Epithelial cell of alveolus of lung (primary cell): ENCODE results near the gene P2RX6. TPM values are rescaled to one million over a fixed set of nuclear protein-coding genes. Genes with fewer than 3 reads are reported as not detected.

Experiments
- total RNA-seq: library from RNA; depleted of rRNA; stranded (reverse); fragments of >200 nt; gene quantifications from 2 replicates; pipeline ENCODE4 v1.2.1, GENCODE V29; 2015

The P2RX6 gene
- total RNA-seq: under 0.01 and 2.1 TPM in 2 replicates

GRCh38 chr22:21014726-21015465 lies at the start of gene P2RX6:
P2RX6 (plus strand) TSS chr22:21015165; CDS start chr22:21015175, 10 bp downstream.

GRCh38 chr22:20966883-20967696 lies 47.9 kb upstream of the P2RX6 start, which contains the start of gene AIFM3:
AIFM3 (plus strand) TSS chr22:20967255; CDS start chr22:20967945, 690 bp downstream.

GRCh38 chr22:20981787-20982562 lies 33.0 kb upstream of the P2RX6 start, which contains the start of gene LZTR1:
LZTR1 (plus strand) TSS chr22:20982297; CDS start chr22:20982372, 75 bp downstream.

GRCh38 chr22:21001601-21002325 lies 13.2 kb upstream of the P2RX6 start, which contains the start of gene THAP7:
THAP7 (minus strand) TSS chr22:21002118; CDS start chr22:21001911, 207 bp downstream.

GRCh38 chr22:21032037-21032867 lies 17.3 kb downstream of the P2RX6 start, which contains the start of gene SLC7A4:
SLC7A4 (minus strand) TSS chr22:21032561; CDS start chr22:21031812, 749 bp downstream.

GRCh38 chr22:21045585-21046294 lies 30.8 kb downstream of the P2RX6 start, which contains the start of gene LRRC74B:
LRRC74B (plus strand) TSS chr22:21045946; CDS start chr22:21045987, 41 bp downstream.

Other genes starting within 250 kb of the P2RX6 start
- gene SERPIND1, start 241.1 kb upstream of the P2RX6 start, total RNA-seq: not detected in 2 replicates
- gene PI4KA, start 156.4 kb upstream of the P2RX6 start, total RNA-seq: 24.5 and 35.2 TPM in 2 replicates
- 11.5 and 18.0 TPM in 2 replicates for gene SNAP29, start 156.2 kb upstream of the P2RX6 start, total RNA-seq
- gene CRKL, start 97.8 kb upstream of the P2RX6 start, total RNA-seq: 38.0 and 43.7 TPM in 2 replicates
- gene AIFM3, start 47.9 kb upstream of the P2RX6 start, total RNA-seq: 0.13 and 0.80 TPM in 2 replicates
- gene LZTR1, start 32.9 kb upstream of the P2RX6 start, total RNA-seq: 27.3 and 50.3 TPM in 2 replicates
- gene THAP7, start 13.0 kb upstream of the P2RX6 start, total RNA-seq: 32.7 and 38.4 TPM in 2 replicates
- 0.13 TPM in 1 of 2 replicates, not detected in the other for gene SLC7A4, start 17.4 kb downstream of the P2RX6 start, total RNA-seq
- gene LRRC74B, start 30.8 kb downstream of the P2RX6 start, total RNA-seq: not detected in 2 replicates